Small intestine (tissue), 7 donors: ENCODE results near the gene ANGPTL4. TPM values are rescaled to one million over a fixed set of nuclear protein-coding genes. Genes with fewer than 3 reads are reported as not detected.
"Not testable (repeated sequence)": the region's sequence is repeated elsewhere in the genome, so short reads cannot be mapped to it uniquely, and the experiment has no call there.

ENCODE experiments used
- DNase-seq, 2 donors: peaks; one replicate each; pipeline versions ENCODE4 v3.0.0 to v3.0.0-alpha.2; 2013
- FAIRE-seq: peaks from 2 replicates; lab custom pipeline; 2012; peaks lifted over from hg19 to GRCh38; lab: Jason Lieb, UNC
- H3K27ac ChIP-seq, 3 donors: one replicate each; pipeline ENCODE4 v1.5.1; 2013; ENCODE audit warnings: low read length in 2 of 3, mild to moderate bottlenecking in 2 of 3, control low read depth in 1 of 3, inconsistent platforms in 1 of 3, low read depth in 1 of 3, moderate library complexity in 1 of 3
- H3K27me3 ChIP-seq, 3 donors: one replicate each; pipeline ENCODE4 v1.6.1; 2013; ENCODE audit warnings: low read length in 3 of 3, inconsistent platforms in 1 of 3; ENCODE audit not compliant: control insufficient read depth in 3 of 3, insufficient read depth in 3 of 3
- H3K36me3 ChIP-seq, 3 donors: one replicate each; pipeline ENCODE4 v1.6.1; 2013; ENCODE audit warnings: low read length in 3 of 3, inconsistent platforms in 1 of 3, low read depth in 1 of 3, mild to moderate bottlenecking in 1 of 3, moderate library complexity in 1 of 3; ENCODE audit not compliant: control insufficient read depth in 3 of 3, insufficient read depth in 2 of 3
- H3K4me1 ChIP-seq, 3 donors: one replicate each; pipeline ENCODE4 v1.6.1; 2013; ENCODE audit warnings: low read length in 2 of 3, inconsistent platforms in 1 of 3, low read depth in 1 of 3, mild to moderate bottlenecking in 1 of 3, moderate library complexity in 1 of 3; ENCODE audit not compliant: control insufficient read depth in 3 of 3, insufficient read depth in 2 of 3
- H3K4me3 ChIP-seq, 3 donors: one replicate each; pipeline ENCODE4 v1.5.1; 2013; ENCODE audit warnings: low read length in 3 of 3, control low read depth in 1 of 3, inconsistent platforms in 1 of 3, low read depth in 1 of 3, mild to moderate bottlenecking in 1 of 3, moderate library complexity in 1 of 3
- H3K9me3 ChIP-seq, 2 donors: one replicate each; pipeline ENCODE4 v1.6.1; 2013; ENCODE audit warnings: low read depth in 1 of 2, low read length in 1 of 2; ENCODE audit not compliant: control insufficient read depth in 2 of 2, insufficient read depth in 1 of 2
- WGBS, 3 donors: extraction: QIAGEN DNeasy Blood & Tissue Kit; methylation state at CpG; one replicate each; pipeline ENCODE4 v1.1.7; 2013; 5-methylcytosine and 5-hydroxymethylcytosine counted together
- polyA plus RNA-seq, 4 donors: library from polyadenylated mRNA; stranded (reverse) in 3 of 4; unstranded in 1 of 4; fragments of 200-250 nt in 3 of 4; fragments of 120-200 nt in 1 of 4; gene quantifications; one replicate each; pipeline versions ENCODE4 v1.2.1 to v1.2.3, GENCODE V29; 2013
- donor health status: healthy with polysubstance abuse.
- donor health status: control.
- donor health status: control.
- donor health status: Bipolar disorder and iron deficiency.
- donor health status: healthy.

The ANGPTL4 gene
- polyA plus RNA-seq, 4 donors, result 1.0 to 24.8 (median 8.7) TPM

DNA sequence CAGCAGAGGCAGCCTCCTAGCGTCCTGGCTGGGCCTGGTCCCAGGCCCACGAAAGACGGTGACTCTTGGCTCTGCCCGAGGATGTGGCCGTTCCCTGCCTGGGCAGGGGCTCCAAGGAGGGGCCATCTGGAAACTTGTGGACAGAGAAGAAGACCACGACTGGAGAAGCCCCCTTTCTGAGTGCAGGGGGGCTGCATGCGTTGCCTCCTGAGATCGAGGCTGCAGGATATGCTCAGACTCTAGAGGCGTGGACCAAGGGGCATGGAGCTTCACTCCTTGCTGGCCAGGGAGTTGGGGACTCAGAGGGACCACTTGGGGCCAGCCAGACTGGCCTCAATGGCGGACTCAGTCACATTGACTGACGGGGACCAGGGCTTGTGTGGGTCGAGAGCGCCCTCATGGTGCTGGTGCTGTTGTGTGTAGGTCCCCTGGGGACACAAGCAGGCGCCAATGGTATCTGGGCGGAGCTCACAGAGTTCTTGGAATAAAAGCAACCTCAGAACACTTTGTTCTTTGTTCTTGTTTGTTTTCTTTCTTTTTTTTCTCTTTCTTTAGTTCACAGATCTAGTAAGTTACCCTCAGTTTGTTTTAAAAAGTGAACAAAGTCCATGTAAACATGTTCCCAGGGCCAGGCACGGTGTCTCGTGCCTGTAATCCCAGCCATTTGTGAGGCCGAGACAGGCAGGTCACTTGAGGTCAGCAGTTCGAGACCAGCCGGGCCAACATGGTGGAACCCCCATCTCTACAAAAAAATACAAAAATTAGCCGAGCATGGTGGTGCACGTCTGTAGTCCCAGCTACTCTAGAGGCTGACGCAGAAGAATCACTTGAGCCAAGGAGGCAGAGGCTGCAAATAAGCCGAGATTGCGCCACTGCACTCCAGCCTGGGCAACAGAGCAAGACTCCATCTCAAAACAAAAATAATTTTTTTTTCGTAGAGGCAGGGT lies 10.2 kb downstream of the ANGPTL4 start:
- FAIRE-seq, result no peak
- peaks cover 0 to 7% (median 2%) of the 10 kb centered on the region in 3 donors for H3K4me1 ChIP-seq
- peak overlapping the region in 1 of 3 donors; percentile 59 for H3K27ac ChIP-seq
- no peaks in the 10 kb centered on the region for H3K9me3 ChIP-seq
- DNase-seq, result peak in 1 of 2 donors; percentile 65
- no peaks in the 10 kb centered on the region for H3K27me3 ChIP-seq
- 60 to 75% (median 64%) methylated on average over 26 of the region's 26 CpGs for WGBS, 3 donors
- H3K4me3 ChIP-seq, result no peak overlapping the region
- H3K36me3 ChIP-seq, result peaks cover 0 to 13% (median 0%) of the 10 kb centered on the region in 3 donors

- 96 to 98% (median 97%) methylated on average over 24 to 32 of the region's 32 CpGs for WGBS, 3 donors
- not testable (repeated sequence) for FAIRE-seq, H3K9me3 ChIP-seq, H3K27ac ChIP-seq, H3K4me1 ChIP-seq, H3K4me3 ChIP-seq, DNase-seq, H3K27me3 ChIP-seq
- H3K36me3 ChIP-seq, result peaks cover 0 to 13% (median 0%) of the 10 kb centered on the region in 3 donors
These were observed 11.8 kb downstream of the ANGPTL4 start for GRCh38 chr19:8375766-8376165.

GRCh38 chr19:8376373-8376974 lies 12.5 kb downstream of the ANGPTL4 start:
- FAIRE-seq, H3K27ac ChIP-seq, H3K4me3 ChIP-seq, DNase-seq, H3K4me1 ChIP-seq, H3K27me3 ChIP-seq, H3K9me3 ChIP-seq, H3K36me3 ChIP-seq: not testable (repeated sequence)
- WGBS, 3 donors, result 83 to 87% (median 85%) methylated on average over 9 to 10 of the region's 10 CpGs

DNA sequence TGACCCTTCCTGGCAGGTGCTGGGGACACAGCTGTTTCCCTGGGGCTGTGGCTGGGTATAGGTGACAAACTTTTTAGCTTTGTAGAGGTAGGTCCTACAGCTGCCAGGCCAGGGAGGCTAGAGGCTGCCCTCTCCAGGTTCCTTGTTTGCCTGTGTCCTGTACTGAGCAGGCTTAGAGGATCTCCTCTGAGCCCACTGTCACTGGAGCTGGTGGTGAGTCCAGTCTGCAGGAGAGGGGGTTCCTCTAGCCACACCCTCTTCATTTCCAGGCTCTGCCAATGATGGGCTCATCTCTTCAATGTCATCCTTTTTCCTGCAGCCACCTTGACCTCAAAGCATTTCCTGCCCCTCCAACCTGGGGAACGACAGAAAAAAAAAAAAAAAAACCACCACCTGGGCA lies 13.6 kb downstream of the ANGPTL4 start:
- Histone ChIP-seq H3K27me3 (no peaks in the 10 kb centered on the region), H3K4me3 (no peak overlapping the region), H3K9me3 (no peaks in the 10 kb centered on the region), H3K27ac (no peak overlapping the region), H3K4me1 (no peaks in the 10 kb centered on the region), H3K36me3 (peaks cover 0 to 9% (median 0%) of the 10 kb centered on the region in 3 donors)
- no peak for DNase-seq
- WGBS, 3 donors, result 10 to 60% (median 20%) methylated on average over 1 of the region's 1 CpG
- FAIRE-seq, result no peak

GRCh38 chr19:8379156-8379891 lies 15.4 kb downstream of the ANGPTL4 start:
- not testable (repeated sequence) for H3K27me3 ChIP-seq, H3K36me3 ChIP-seq, H3K4me3 ChIP-seq, FAIRE-seq, DNase-seq, H3K4me1 ChIP-seq, H3K27ac ChIP-seq, H3K9me3 ChIP-seq
- WGBS, 3 donors, result 94 to 96% (median 96%) methylated on average over 13 of the region's 13 CpGs

- not testable (repeated sequence) for H3K27ac ChIP-seq
These were observed 20.6 kb downstream of the ANGPTL4 start for GRCh38 chr19:8384569-8384968.

GRCh38 chr19:8385103-8385502 lies 21.1 kb downstream of the ANGPTL4 start:
- H3K36me3 ChIP-seq, H3K9me3 ChIP-seq, FAIRE-seq, H3K27ac ChIP-seq, H3K27me3 ChIP-seq, H3K4me1 ChIP-seq, DNase-seq, H3K4me3 ChIP-seq: not testable (repeated sequence)
- 59 to 73% (median 60%) methylated on average over 2 of the region's 2 CpGs for WGBS, 3 donors

More at GRCh38 chr19:8384569-8384968, 20.6 kb downstream of the ANGPTL4 start:
- H3K27me3 ChIP-seq, H3K4me3 ChIP-seq, H3K4me1 ChIP-seq, DNase-seq, H3K9me3 ChIP-seq, H3K36me3 ChIP-seq, FAIRE-seq: not testable (repeated sequence)
- WGBS, 3 donors, result 82 to 90% (median 89%) methylated on average over 4 of the region's 4 CpGs

DNA sequence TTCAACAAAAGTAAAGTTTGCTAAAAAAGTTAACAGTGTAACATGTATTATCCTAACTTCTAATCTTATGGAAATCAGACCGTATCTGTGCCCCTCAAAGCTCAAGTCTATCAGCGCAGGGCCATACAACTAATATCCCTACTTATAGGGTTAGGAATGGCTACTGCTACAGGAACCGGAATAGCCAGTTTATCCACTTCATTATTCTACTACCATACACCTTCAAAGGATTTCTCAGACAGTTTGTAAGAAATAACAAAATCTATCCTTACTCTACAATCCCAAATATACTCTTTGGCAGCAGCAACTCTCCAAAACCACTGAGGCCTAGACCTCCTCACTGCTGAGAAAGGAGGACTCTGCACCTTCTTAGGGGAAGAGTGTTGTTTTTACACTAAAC lies 21.6 kb downstream of the ANGPTL4 start:
- H3K9me3 ChIP-seq, DNase-seq, FAIRE-seq, H3K4me3 ChIP-seq, H3K36me3 ChIP-seq, H3K4me1 ChIP-seq, H3K27me3 ChIP-seq, H3K27ac ChIP-seq: not testable (repeated sequence)
- 46 to 73% (median 57%) methylated on average over 3 of the region's 3 CpGs for WGBS, 3 donors
